HEK293 (cell line): ENCODE measurements around the gene BBOX1.
A peak's percentile ranks its signal among the peaks of the same experiment; 100 is the strongest.
"Not testable (repeated sequence)": the region's sequence is repeated elsewhere in the genome, so short reads cannot be mapped to it uniquely, and the experiment has no call there.

Experiments
- CTCF ChIA-PET: fragments of 350-600 bp; formaldehyde crosslinking; extraction: SDS; loops from one replicate; lab custom pipeline; 2021; ENCODE audit warnings: antibody characterized with exemption; lab: Yijun Ruan, JAX
- POLR2A ChIA-PET: fragments of 300-600 bp; formaldehyde crosslinking; extraction: SDS; loops from one replicate; lab custom pipeline; 2020; ENCODE audit warnings: antibody characterized with exemption, inconsistent platforms; lab: Yijun Ruan, JAX
- H3K27ac ChIP-seq: fragments of 200-500 bp; sonication (Bioruptor generic); 2 replicates; pipeline ENCODE4 v1.5.1; 2014; ENCODE audit warnings: low read depth, low read length, control low read depth, inconsistent platforms; ENCODE audit errors: extremely low read depth
- H3K36me3 ChIP-seq, 2 experiments: fragments of 200-500 bp in 1 of 2; sonication (Bioruptor generic) in 1 of 2; 1 replicate in 1 of 2; 2 replicates in 1 of 2; pipeline ENCODE4 v1.5.1; 2014 to 2017; ENCODE audit warnings: inconsistent platforms in 2 of 2, low read length in 2 of 2; ENCODE audit not compliant: control insufficient read depth in 2 of 2, insufficient read depth in 1 of 2
- H3K4me1 ChIP-seq: fragments of 200-500 bp; sonication (Bioruptor generic); 2 replicates; pipeline ENCODE4 v1.5.1; 2014; ENCODE audit warnings: mild to moderate bottlenecking, low read length, inconsistent platforms; ENCODE audit not compliant: control insufficient read depth, insufficient read depth
- H3K4me3 ChIP-seq: 2 replicates; pipeline ENCODE4 v1.5.1; 2011; ENCODE audit warnings: low read depth, mild to moderate bottlenecking, control low read depth, low read length, moderate library complexity
- H3K9me3 ChIP-seq: fragments of 200-500 bp; sonication (Bioruptor generic); 2 replicates; pipeline ENCODE4 v1.5.1; 2014; ENCODE audit warnings: low read depth, low read length, inconsistent platforms; ENCODE audit not compliant: control insufficient read depth, insufficient read depth
- ZNF146 ChIP-seq: fragments of 450-650 bp; formaldehyde crosslinking; IDR thresholded peaks from 2 replicates; pipeline ENCODE4 v1.5.1; 2016; ENCODE audit warnings: missing biosample characterization, missing genetic modification characterization
- ZNF830 ChIP-seq: fragments of 450-650 bp; IDR thresholded peaks from 2 replicates; pipeline ENCODE4 v1.5.0; 2018; ENCODE audit warnings: missing biosample characterization, missing genetic modification characterization, low read depth, mild to moderate bottlenecking, moderate library complexity
- TF ChIP-seq, protein P1 (sequence below): fragments of 450-650 bp; formaldehyde crosslinking; IDR thresholded peaks from 2 replicates; pipeline ENCODE4 v1.5.1; 2016; ENCODE audit warnings: missing biosample characterization, missing genetic modification characterization
- TF ChIP-seq, protein P2 (sequence below): fragments of 450-650 bp; formaldehyde crosslinking; IDR thresholded peaks from 2 replicates; pipeline ENCODE4 v1.5.1; 2016; ENCODE audit warnings: missing biosample characterization, missing genetic modification characterization, borderline replicate concordance

The BBOX1 gene

GRCh38 chr11:27174672-27175210 lies 134.1 kb downstream of the BBOX1 start (continued):
- TF ChIP-seq, protein P1, sequence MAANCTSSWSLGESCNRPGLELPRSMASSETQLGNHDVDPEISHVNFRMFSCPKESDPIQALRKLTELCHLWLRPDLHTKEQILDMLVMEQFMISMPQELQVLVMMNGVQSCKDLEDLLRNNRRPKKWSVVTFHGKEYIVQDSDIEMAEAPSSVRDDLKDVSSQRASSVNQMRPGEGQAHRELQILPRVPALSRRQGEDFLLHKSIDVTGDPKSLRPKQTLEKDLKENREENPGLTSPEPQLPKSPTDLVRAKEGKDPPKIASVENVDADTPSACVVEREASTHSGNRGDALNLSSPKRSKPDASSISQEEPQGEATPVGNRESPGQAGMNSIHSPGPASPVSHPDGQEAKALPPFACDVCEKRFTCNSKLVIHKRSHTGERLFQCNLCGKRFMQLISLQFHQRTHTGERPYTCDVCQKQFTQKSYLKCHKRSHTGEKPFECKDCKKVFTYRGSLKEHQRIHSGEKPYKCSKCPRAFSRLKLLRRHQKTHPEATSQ (tag by site-specific recombination): no peak
- TF ChIP-seq, protein P2, sequence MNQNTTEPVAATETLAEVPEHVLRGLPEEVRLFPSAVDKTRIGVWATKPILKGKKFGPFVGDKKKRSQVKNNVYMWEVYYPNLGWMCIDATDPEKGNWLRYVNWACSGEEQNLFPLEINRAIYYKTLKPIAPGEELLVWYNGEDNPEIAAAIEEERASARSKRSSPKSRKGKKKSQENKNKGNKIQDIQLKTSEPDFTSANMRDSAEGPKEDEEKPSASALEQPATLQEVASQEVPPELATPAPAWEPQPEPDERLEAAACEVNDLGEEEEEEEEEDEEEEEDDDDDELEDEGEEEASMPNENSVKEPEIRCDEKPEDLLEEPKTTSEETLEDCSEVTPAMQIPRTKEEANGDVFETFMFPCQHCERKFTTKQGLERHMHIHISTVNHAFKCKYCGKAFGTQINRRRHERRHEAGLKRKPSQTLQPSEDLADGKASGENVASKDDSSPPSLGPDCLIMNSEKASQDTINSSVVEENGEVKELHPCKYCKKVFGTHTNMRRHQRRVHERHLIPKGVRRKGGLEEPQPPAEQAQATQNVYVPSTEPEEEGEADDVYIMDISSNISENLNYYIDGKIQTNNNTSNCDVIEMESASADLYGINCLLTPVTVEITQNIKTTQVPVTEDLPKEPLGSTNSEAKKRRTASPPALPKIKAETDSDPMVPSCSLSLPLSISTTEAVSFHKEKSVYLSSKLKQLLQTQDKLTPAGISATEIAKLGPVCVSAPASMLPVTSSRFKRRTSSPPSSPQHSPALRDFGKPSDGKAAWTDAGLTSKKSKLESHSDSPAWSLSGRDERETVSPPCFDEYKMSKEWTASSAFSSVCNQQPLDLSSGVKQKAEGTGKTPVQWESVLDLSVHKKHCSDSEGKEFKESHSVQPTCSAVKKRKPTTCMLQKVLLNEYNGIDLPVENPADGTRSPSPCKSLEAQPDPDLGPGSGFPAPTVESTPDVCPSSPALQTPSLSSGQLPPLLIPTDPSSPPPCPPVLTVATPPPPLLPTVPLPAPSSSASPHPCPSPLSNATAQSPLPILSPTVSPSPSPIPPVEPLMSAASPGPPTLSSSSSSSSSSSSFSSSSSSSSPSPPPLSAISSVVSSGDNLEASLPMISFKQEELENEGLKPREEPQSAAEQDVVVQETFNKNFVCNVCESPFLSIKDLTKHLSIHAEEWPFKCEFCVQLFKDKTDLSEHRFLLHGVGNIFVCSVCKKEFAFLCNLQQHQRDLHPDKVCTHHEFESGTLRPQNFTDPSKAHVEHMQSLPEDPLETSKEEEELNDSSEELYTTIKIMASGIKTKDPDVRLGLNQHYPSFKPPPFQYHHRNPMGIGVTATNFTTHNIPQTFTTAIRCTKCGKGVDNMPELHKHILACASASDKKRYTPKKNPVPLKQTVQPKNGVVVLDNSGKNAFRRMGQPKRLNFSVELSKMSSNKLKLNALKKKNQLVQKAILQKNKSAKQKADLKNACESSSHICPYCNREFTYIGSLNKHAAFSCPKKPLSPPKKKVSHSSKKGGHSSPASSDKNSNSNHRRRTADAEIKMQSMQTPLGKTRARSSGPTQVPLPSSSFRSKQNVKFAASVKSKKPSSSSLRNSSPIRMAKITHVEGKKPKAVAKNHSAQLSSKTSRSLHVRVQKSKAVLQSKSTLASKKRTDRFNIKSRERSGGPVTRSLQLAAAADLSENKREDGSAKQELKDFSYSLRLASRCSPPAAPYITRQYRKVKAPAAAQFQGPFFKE (tag by site-specific recombination): no peak
- no peak for TF ChIP-seq ZNF830 (tag by site-specific recombination)

DNA sequence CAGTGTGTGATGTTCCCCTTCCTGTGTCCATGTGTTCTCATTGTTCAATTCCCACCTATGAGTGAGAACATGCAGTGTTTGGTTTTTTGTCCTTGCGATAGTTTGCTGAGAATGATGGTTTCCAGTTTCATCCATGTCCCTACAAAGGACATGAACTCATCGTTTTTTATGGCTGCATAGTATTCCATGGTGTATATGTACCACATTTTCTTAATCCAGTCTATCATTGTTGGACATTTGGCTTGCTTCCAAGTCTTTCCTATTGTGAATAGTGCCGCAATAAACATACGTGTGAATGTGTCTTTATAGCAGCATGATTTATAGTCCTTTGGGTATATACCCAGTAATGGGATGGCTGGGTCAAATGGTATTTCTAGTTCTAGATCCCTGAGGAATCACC lies 134.9 kb downstream of the BBOX1 start:
- H3K4me3 ChIP-seq, POLR2A ChIA-PET, H3K27ac ChIP-seq, H3K9me3 ChIP-seq, CTCF ChIA-PET: not testable (repeated sequence)
- Histone ChIP-seq H3K36me3 (peaks cover 0 to 10% of the 10 kb centered on the region in 2 experiments; a peak in 2 of 3 replicates), H3K4me1 (peaks cover 16% of the 10 kb centered on the region)
- TF ChIP-seq ZNF146 (tag by site-specific recombination): peak; percentile 52
